ENCODE data around the gene GOLGA6D. TPM values are rescaled to one million over a fixed set of nuclear protein-coding genes. Genes with fewer than 3 reads are reported as not detected.
"Not testable (repeated sequence)": the region's sequence is repeated elsewhere in the genome, so short reads cannot be mapped to it uniquely, and the experiment has no call there.

Gene GOLGA6D
- not detected in 2 replicates for total RNA-seq (2014; rRNA removed; shearing (Covaris generic))

- DNase-seq (ENCODE audit: low spot score): not testable (repeated sequence)
Observed at GRCh38 chr15:75282572-75282971, at the start of gene GOLGA6D. TSS of gene GOLGA6D (plus strand) at chr15:75282835. CDS start at chr15:75282876, 41 bp downstream.

DNA sequence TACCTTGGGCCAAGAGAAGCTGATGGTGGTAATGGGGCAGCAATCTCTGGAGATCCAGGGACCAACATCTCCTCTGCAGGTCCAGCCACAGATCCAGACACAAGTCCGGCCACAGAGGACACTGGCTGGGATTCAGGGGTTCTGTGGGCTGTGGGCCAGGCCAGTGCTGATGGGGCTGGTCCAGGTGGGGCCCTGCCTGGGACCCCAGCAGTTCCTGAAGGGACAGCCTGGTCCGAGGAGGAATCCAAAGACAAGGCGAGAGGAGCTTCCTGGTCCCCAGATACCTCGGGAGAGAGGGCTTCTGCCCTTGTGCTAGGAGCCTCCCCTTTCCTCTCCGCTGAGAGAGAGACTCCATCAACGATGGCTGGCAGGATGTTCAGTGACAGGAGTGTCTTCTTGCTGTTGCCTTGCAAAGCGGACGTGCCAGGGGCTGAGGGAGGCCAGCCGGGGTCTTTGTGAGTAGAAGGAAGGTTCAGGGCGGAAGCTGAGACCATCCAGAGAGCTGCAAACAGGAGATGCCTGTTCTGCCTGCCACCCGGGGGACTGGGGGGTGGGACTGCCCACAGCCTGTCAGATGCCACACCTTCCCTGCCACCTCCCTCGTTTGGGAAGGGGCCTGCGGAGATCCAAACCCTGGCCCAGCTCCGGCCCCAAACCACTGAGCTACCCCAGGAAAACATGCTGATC is 49.0 kb upstream of the GOLGA6D start:
- DNase-seq (ENCODE audit: low spot score): no peak

DNA sequence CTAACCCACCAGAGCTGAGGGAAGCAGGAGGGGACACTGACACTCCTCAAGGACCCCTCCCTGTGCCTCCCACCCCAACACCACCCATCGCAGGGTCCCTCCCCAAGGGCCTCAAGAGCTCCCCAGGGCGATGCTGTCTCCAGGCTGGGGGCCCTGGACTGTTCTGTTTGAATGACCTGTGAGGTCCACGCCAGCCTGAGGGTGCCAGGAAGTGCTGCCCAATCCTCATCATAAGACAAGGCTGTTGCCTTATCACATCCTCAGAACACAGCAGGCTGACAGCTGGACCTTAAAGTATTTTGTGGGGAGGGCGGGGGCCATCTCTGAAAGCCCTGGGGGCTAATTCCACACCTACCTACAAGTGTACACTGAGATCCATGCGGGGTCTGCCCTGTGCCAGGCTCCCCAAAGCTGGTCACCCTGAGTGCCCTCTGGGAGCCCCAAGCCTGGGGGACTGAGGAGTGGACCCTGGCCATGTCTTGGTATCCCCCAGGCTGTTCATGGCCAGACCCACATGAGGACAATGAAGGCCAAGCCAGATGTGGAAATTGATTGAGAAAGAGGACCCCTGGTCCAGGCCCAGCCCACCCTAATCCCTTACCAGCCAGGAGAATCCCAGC is 48.3 kb upstream of the GOLGA6D start:
- DNase-seq (ENCODE audit: low spot score): no peak

DNA sequence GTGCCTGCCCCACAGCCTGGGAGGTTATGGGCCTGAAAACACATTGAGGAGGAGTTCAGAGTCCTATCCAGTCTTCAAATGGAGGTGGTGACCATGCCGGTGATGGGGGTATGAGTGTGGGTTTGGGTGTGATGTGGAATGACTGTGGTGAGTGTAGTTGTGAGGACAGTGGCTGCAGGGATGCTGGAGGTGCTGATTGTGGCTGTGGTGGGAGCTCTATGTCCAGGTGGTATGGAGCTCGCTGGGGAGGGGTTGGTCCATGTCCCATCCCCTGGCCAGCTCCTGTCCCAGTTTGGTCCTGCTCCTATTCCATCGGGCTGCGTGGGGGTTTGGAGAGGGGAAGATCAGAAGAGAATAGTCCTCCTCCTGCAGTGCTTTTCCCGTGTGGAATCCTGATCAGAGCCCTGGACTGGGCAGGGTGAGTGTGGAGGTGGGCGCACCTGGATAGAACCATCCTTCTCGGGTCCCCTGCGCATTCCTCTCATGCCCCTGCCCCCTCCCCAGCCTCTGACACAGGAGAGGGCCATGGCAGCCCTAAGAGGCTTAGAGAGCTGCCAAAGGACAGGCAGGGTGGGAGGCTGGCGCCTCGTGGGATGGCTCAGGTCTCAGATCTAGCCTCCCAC is 47.5 kb upstream of the GOLGA6D start:
- no peak for DNase-seq (ENCODE audit: low spot score)

DNA sequence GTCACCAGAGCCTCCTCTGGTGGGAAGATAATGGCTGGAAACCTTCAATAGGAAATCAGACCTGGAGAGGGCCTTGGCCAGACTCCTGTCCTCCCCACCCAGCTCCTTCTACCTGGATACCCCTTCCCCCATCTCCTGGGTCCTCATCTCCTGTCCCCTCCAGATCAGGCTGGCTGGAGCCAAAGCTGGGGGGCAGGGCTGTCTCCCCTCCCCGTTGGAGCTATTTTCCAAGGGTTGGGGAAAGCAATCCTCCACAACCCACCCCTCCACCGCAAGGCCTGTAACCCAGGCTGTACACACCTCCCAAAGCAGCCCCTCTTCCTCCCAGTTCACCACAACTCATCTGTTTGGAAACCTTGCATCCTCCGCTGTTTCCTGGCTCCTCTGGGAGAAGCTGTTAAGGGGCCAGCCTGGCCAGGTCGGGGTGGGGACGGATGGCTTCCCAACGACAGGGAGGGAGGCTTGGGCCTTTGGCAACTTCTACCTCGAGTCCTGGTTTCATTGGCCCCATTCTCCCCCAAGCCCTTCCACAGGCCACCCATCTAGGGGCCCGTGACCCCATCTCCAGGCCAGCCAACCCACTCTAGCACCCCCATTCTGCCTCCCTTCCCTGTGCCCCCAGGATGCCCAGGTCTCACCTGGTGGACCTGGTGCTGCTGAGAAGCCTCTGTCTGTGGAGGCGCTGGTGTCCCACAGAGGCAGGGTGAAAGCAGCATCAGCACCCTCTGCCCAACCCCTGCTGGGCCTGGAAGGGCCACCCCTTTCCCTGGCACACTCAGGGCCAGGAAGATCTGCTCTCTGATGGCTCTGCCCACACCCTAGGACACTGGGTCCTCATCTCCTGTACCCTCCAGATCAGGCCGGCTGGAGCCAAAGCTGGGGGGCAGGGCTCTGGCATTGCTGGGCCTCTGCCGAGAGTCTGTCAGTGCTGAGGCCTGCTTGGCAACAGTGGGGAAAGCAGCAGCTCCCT is 46.6 kb upstream of the GOLGA6D start:
- no peak for DNase-seq (ENCODE audit: low spot score)

DNA sequence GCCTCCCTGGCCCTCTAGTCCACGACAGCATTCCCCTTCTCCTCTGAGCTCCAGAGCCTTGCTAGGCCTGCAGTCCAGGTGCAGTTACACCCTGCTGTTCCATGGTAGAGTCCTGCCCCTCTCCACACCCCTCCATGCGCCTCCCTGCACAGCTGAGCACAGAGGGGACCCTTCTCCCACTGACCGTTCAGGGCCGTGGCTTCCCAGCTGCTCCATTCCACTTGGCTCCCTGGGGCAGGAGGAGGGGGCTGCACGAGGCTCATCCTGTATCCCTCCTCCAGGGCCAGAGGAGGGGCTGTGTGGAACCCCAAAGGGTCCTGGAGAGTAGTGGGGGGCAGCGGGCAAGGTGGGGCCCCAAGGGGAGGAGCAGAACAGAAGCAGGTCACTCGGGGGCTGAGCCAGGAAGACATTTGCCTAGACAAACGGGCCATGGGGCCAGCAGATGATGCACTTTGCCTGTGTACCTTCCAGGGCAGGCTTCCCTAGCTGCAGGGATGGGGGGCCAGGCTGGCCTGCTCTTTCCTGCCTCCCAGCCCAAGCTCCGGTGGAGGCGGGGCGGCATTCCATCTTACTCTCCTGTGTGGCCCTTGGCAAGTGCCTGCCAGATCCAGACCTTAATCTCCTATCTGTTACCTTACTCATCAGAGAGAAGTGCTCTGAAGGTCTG is 45.2 kb upstream of the GOLGA6D start:
- DNase-seq (ENCODE audit: low spot score): no peak

GRCh38 chr15:75238150-75238549 is 44.5 kb upstream of the GOLGA6D start:
- no peak for DNase-seq (ENCODE audit: low spot score)

GRCh38 chr15:75245741-75246140 is 36.9 kb upstream of the GOLGA6D start:
- not testable (repeated sequence) for DNase-seq (ENCODE audit: low spot score)

GRCh38 chr15:75248991-75249390 is 33.6 kb upstream of the GOLGA6D start:
- DNase-seq (ENCODE audit: low spot score): not testable (repeated sequence)

GRCh38 chr15:75249726-75250125 is 32.9 kb upstream of the GOLGA6D start:
- DNase-seq (ENCODE audit: low spot score): no peak

- not testable (repeated sequence) for DNase-seq (ENCODE audit: low spot score)
Observed at GRCh38 chr15:75251343-75251742, 31.3 kb upstream of the GOLGA6D start.

DNA sequence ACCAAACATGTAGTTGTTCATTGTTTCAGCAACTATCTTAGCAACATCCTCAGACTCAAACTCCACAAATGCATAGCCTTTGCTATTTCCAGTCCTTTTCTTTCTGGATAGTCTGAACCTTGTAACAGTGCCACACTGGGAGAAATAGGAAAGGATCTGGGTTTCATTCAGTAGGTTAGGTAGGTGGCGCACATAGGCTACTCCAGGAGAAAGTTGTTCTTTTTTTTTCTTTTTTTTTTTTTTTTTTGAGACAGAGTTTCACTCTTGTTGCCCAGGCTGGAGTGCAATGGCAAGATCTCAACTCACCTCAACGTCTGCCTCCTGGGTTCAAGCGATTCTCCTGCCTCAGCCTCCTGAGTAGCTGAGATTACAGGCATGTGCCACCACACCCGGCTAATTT is 30.4 kb upstream of the GOLGA6D start:
- DNase-seq (ENCODE audit: low spot score): not testable (repeated sequence)

- DNase-seq (ENCODE audit: low spot score): not testable (repeated sequence)
Observed at GRCh38 chr15:75258034-75258433, 24.6 kb upstream of the GOLGA6D start, which contains the start of gene GOLGA6C. TSS of gene GOLGA6C (plus strand) at chr15:75258334. CDS start at chr15:75258599, 265 bp downstream.

DNA sequence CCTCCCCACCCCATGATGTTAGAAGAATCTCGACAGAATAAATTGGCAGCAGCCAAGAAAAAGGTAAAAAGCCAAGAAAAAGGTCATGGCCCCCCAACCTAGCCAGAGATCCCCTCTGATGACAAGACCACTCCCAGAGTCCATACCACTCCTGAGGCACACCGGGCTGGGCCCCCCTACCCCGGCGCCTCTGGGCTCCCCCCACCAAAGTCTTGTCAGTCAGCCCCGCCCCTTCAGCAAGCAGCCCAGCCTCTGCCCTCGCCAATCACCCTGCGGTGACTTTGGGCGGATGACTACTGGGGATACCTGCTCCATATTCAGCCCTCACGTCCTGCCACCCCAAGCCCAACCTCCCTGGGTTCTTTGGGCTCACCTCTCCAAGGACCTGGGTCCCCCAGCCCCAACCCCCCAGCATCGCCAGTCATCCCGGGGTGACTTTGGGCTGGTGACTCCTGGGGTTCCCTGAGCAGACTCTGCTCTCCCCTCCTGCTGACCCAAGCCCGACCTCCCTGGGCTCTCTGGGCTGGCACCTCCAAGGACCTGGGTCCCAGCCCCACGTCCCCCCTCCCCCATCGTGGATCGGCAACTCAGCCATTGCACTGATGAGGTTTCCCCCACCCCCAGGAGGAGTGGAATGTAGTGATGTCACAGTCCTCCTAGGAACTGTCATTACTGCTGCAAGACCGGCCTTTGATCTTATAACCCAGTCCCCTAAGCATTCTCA is 23.9 kb upstream of the GOLGA6D start:
- not testable (repeated sequence) for DNase-seq (ENCODE audit: low spot score)

GRCh38 chr15:75259873-75260272 is 22.8 kb upstream of the GOLGA6D start:
- DNase-seq (ENCODE audit: low spot score): not testable (repeated sequence)

GRCh38 chr15:75273751-75274359 is 8.8 kb upstream of the GOLGA6D start:
- not testable (repeated sequence) for DNase-seq (ENCODE audit: low spot score)

GRCh38 chr15:75274509-75275107 is 8.0 kb upstream of the GOLGA6D start:
- DNase-seq (ENCODE audit: low spot score): peak; percentile 9

DNA sequence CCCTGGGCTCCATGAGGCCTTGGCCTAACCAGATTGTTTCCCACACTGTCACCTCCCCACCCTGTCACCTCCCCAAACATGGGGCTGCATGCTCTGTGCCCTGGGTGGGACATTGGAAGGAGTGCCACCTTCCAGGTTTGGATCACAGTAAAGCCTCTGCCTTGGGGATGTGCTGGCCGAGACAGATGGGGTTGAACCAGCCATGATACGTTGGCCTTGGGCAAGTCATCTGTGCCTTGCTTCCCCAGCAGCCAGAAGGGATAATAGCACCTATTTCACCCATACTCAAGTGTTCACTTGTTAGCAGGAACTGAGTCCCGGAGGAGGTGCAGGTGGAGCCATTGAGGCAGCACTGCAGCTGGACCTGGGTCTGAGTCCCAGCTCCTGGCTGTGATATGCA is 7.0 kb upstream of the GOLGA6D start:
- not testable (repeated sequence) for DNase-seq (ENCODE audit: low spot score)

- DNase-seq (ENCODE audit: low spot score): not testable (repeated sequence)
Observed at GRCh38 chr15:75278497-75278896, 4.1 kb upstream of the GOLGA6D start.
